WTC11 (cell line): ENCODE results near the gene PHPT1.

Experiments
- AR ChIP-seq: fragments of 250-450 bp; sonication (Bioruptor Pico); IDR thresholded peaks from 2 replicates; pipeline ENCODE4 v1.9.0; 2021; ENCODE audit warnings: mild to moderate bottlenecking
- CREB1 ChIP-seq: sonication (generic); formaldehyde crosslinking; IDR thresholded peaks from 2 replicates; pipeline ENCODE4 v1.8.0; 2023; ENCODE audit warnings: mild to moderate bottlenecking, missing genetic modification reagents
- CTCF ChIP-seq: fragments of 200-600 bp; IDR thresholded peaks from 2 replicates; pipeline ENCODE4 v1.8.0; 2022; ENCODE audit warnings: antibody characterized with exemption
- FOXP4 ChIP-seq: sonication (generic); formaldehyde crosslinking; IDR thresholded peaks from 2 replicates; pipeline ENCODE4 v1.8.0; 2022; ENCODE audit warnings: mild to moderate bottlenecking, missing genetic modification reagents
- GABPB1 ChIP-seq: sonication (generic); formaldehyde crosslinking; IDR thresholded peaks from 2 replicates; pipeline ENCODE4 v1.8.1; 2023; ENCODE audit warnings: mild to moderate bottlenecking, missing genetic modification reagents
- HMGXB4 ChIP-seq: sonication (generic); formaldehyde crosslinking; IDR thresholded peaks from 2 replicates; pipeline ENCODE4 v1.8.1; 2023; ENCODE audit warnings: mild to moderate bottlenecking, moderate library complexity, missing genetic modification reagents
- NFYB ChIP-seq: sonication (generic); formaldehyde crosslinking; conservative IDR thresholded peaks from 2 replicates; pipeline ENCODE4 v1.8.0; 2022; ENCODE audit warnings: low read depth, missing genetic modification reagents
- NR1H2 ChIP-seq: sonication (generic); formaldehyde crosslinking; IDR thresholded peaks from 2 replicates; pipeline ENCODE4 v1.9.0; 2021; ENCODE audit warnings: mild to moderate bottlenecking, moderate library complexity, missing genetic modification reagents
- USF2 ChIP-seq: sonication (generic); formaldehyde crosslinking; IDR thresholded peaks from 2 replicates; pipeline ENCODE4 v1.8.1; 2023; ENCODE audit warnings: mild to moderate bottlenecking, missing genetic modification reagents, moderate library complexity
- ZNF317 ChIP-seq: sonication (generic); formaldehyde crosslinking; IDR thresholded peaks from 2 replicates; pipeline ENCODE4 v1.8.1; 2023; ENCODE audit warnings: low read depth, mild to moderate bottlenecking, moderate library complexity, missing genetic modification reagents, borderline replicate concordance
- ZNF423 ChIP-seq: fragments of 250-450 bp; sonication (Bioruptor Pico); IDR thresholded peaks from 2 replicates; pipeline ENCODE4 v2.1.2; 2022; ENCODE audit warnings: mild to moderate bottlenecking, moderate library complexity
- ZNF532 ChIP-seq: fragments of 250-450 bp; sonication (Bioruptor Pico); IDR thresholded peaks from 2 replicates; pipeline ENCODE4 v1.9.0; 2021; ENCODE audit warnings: mild to moderate bottlenecking, borderline replicate concordance

- TF ChIP-seq CTCF, result no peak
- TF ChIP-seq GABPB1, result no peak
- no peak for TF ChIP-seq ZNF532
- TF ChIP-seq USF2 (CRISPR knock-in tag), result no peak
- no peak for TF ChIP-seq HMGXB4 (CRISPR knock-in tag)
- no peak for TF ChIP-seq NFYB (CRISPR knock-in tag)
- TF ChIP-seq CREB1 (CRISPR knock-in tag), result no peak
- TF ChIP-seq NR1H2 (CRISPR knock-in tag), result no peak
- no peak for TF ChIP-seq ZNF317 (CRISPR knock-in tag)
- no peak for TF ChIP-seq FOXP4 (CRISPR knock-in tag)
- no peak for TF ChIP-seq AR (CRISPR knock-in tag)
- no peak for TF ChIP-seq ZNF423 (CRISPR knock-in tag)
These were observed 1.0 kb downstream of the PHPT1 start for GRCh38 chr9:136849960-136850865.
